ENCODE results near the gene PSMB5. TPM values are rescaled to one million over a fixed set of nuclear protein-coding genes. Genes with fewer than 3 reads are reported as not detected.

PSMB5 gene
- total and polyA plus RNA-seq, 4 donors, result 74.0 to 152 (median 95.4) TPM

- 17% methylated on average over 6 of the region's 6 CpGs for WGBS
- H3K27me3 ChIP-seq (ENCODE audit: control insufficient read depth in 4 of 4, insufficient read depth in 4 of 4, low read length in 3 of 4), result no peaks in the 10 kb centered on the region
- no peak for DNase-seq (ENCODE audit: low spot score)
- peak overlapping the region; percentile 59 to 64 for H3K9ac ChIP-seq (ENCODE audit: low read depth in 1 of 2, low read length in 2 of 2)
- peak overlapping the region; percentile 21 to 33 (median 24) for H3K4me3 ChIP-seq (ENCODE audit: low read depth in 1 of 3, low read length in 3 of 3)
- TF ChIP-seq NR2F2 (IDR thresholded peaks at IDR 0.05), result peak; percentile 54
- peak; percentile 11 to 26 for TF ChIP-seq RAD21 (IDR thresholded peaks at IDR 0.05)
- TF ChIP-seq JUND (IDR thresholded peaks at IDR 0.05), result peak; percentile 89
- peak; percentile 95 for TF ChIP-seq HNF4G (IDR thresholded peaks at IDR 0.05)
- TF ChIP-seq EGR1 (IDR thresholded peaks at IDR 0.05; ENCODE audit: low read depth in 2 of 2), result peak in 1 of 2 donors; percentile 65
- TF ChIP-seq ZBTB33 (IDR thresholded peaks at IDR 0.05), result peak; percentile 70
- peak; percentile 2 for TF ChIP-seq TAF1 (conservative IDR thresholded peaks at IDR 0.05)
- peak; percentile 90 for TF ChIP-seq ATF3 (IDR thresholded peaks at IDR 0.05)
- peak; percentile 95 to 97 for TF ChIP-seq HNF4A (conservative IDR thresholded peaks at IDR 0.05)
- peak; percentile 86 for TF ChIP-seq MAX (IDR thresholded peaks at IDR 0.05)
- peak; percentile 60 for TF ChIP-seq YY1 (IDR thresholded peaks at IDR 0.05)
- no peak for TF ChIP-seq GABPA (IDR thresholded peaks at IDR 0.05 in 1 of 2, conservative IDR thresholded peaks at IDR 0.05 in 1 of 2)
- TF ChIP-seq RXRA (IDR thresholded peaks at IDR 0.05), result peak; percentile 98 to 99
- TF ChIP-seq CTCF (IDR thresholded peaks at IDR 0.05; ENCODE audit: low read depth, low read length, missing input control), result no peak
- peak; percentile 51 for TF ChIP-seq REST (IDR thresholded peaks at IDR 0.05)
- TF ChIP-seq SP1 (IDR thresholded peaks at IDR 0.05), result peak; percentile 97
- TF ChIP-seq FOXA1 (IDR thresholded peaks at IDR 0.05), result no peak
- peak; percentile 51 for TF ChIP-seq FOXA2 (IDR thresholded peaks at IDR 0.05)
- peaks cover 16 to 78% (median 65%) of the 10 kb centered on the region in 4 donors for H3K4me1 ChIP-seq (ENCODE audit: control insufficient read depth in 4 of 4, insufficient read depth in 4 of 4, low read length in 3 of 4)
- H3K36me3 ChIP-seq (ENCODE audit: control insufficient read depth in 4 of 4, insufficient read depth in 3 of 4, low read depth in 1 of 4, low read length in 3 of 4), result peaks cover 0 to 9% (median 2%) of the 10 kb centered on the region in 4 donors
- H3K9me3 ChIP-seq (ENCODE audit: control insufficient read depth in 4 of 4, low read length in 3 of 4), result no peaks in the 10 kb centered on the region
- peak overlapping the region; percentile 84 to 85 for H3K27ac ChIP-seq (ENCODE audit: low read depth in 1 of 2, low read length in 2 of 2)
Measured at GRCh38 chr14:22976620-22977433, 57.9 kb downstream of the PSMB5 start.

Other genes with a start within 250 kb of the PSMB5 start
- gene SLC7A7, start 219.5 kb downstream of the PSMB5 start, total RNA-seq, result 10 to 100 TPM in 1 of 2 donors, 1 to 10 TPM in 1; 9.2 to 14.3 TPM
- 1 to 10 TPM; 2.8 to 8.3 TPM for gene SLC7A7, start 219.5 kb downstream of the PSMB5 start, polyA plus RNA-seq
- gene MRPL52, start 205.0 kb downstream of the PSMB5 start, total RNA-seq, result 10 to 100 TPM in 1 of 2 donors, 1 to 10 TPM in 1; 9.1 to 19.1 TPM
- gene MRPL52, start 205.0 kb downstream of the PSMB5 start, polyA plus RNA-seq, result 100 to 1,000 TPM in 1 of 2 donors, 10 to 100 TPM in 1; 54.1 to 142 TPM
- 1 to 10 TPM; 7.6 to 8.4 TPM for gene MMP14, start 198.3 kb downstream of the PSMB5 start, total RNA-seq
- 10 to 100 TPM in 1 of 2 donors, under 1 TPM in 1; 0.86 to 10.6 TPM for gene MMP14, start 198.3 kb downstream of the PSMB5 start, polyA plus RNA-seq
- gene LRP10, start 163.2 kb downstream of the PSMB5 start, total RNA-seq, result 10 to 100 TPM; 30.0 to 32.6 TPM
- 10 to 100 TPM; 19.5 to 61.7 TPM for gene LRP10, start 163.2 kb downstream of the PSMB5 start, polyA plus RNA-seq
- under 1 TPM; 0.08 to 0.14 TPM for gene REM2, start 151.7 kb downstream of the PSMB5 start, total RNA-seq
- under 1 TPM in 1 of 2 donors, not detected in 1; 0.11 TPM for gene REM2, start 151.7 kb downstream of the PSMB5 start, polyA plus RNA-seq
- gene RBM23, start 115.8 kb downstream of the PSMB5 start, total RNA-seq, result 100 to 1,000 TPM in 1 of 2 donors, 10 to 100 TPM in 1; 36.7 to 242 TPM
- gene RBM23, start 115.8 kb downstream of the PSMB5 start, polyA plus RNA-seq, result 10 to 100 TPM; 22.3 to 26.0 TPM
- 10 to 100 TPM; 26.2 to 27.5 TPM for gene PRMT5, start 105.5 kb downstream of the PSMB5 start, total RNA-seq
- 10 to 100 TPM; 14.1 to 28.2 TPM for gene PRMT5, start 105.5 kb downstream of the PSMB5 start, polyA plus RNA-seq
- 10 to 100 TPM; 11.9 to 32.8 TPM for gene HAUS4, start 77.8 kb downstream of the PSMB5 start, total RNA-seq
- gene HAUS4, start 77.8 kb downstream of the PSMB5 start, polyA plus RNA-seq, result 1 to 10 TPM; 5.8 to 7.9 TPM
- gene AJUBA, start 52.3 kb downstream of the PSMB5 start, total RNA-seq, result 10 to 100 TPM; 15.9 to 34.9 TPM
- gene AJUBA, start 52.3 kb downstream of the PSMB5 start, polyA plus RNA-seq, result 10 to 100 TPM; 15.5 to 23.4 TPM
- 1 to 10 TPM; 3.8 to 7.1 TPM for gene C14orf93, start 24.8 kb downstream of the PSMB5 start, total RNA-seq
- gene C14orf93, start 24.8 kb downstream of the PSMB5 start, polyA plus RNA-seq, result 1 to 10 TPM; 2.1 to 3.0 TPM
- gene PSMB11, start 7.3 kb upstream of the PSMB5 start, total RNA-seq, result not detected
- gene PSMB11, start 7.3 kb upstream of the PSMB5 start, polyA plus RNA-seq, result not detected
- under 1 TPM; 0.23 to 0.50 TPM for gene CDH24, start 22.6 kb upstream of the PSMB5 start, total RNA-seq
- under 1 TPM in 1 of 2 donors, not detected in 1; 0.38 TPM for gene CDH24, start 22.6 kb upstream of the PSMB5 start, polyA plus RNA-seq
- 10 to 100 TPM; 49.3 to 50.6 TPM for gene ACIN1, start 60.2 kb upstream of the PSMB5 start, total RNA-seq
- 10 to 100 TPM in 1 of 2 donors, 1 to 10 TPM in 1; 8.1 to 24.9 TPM for gene ACIN1, start 60.2 kb upstream of the PSMB5 start, polyA plus RNA-seq
- gene C14orf119, start 60.6 kb upstream of the PSMB5 start, total RNA-seq, result 10 to 100 TPM in 1 of 2 donors, 1 to 10 TPM in 1; 9.0 to 16.1 TPM
- gene C14orf119, start 60.6 kb upstream of the PSMB5 start, polyA plus RNA-seq, result 10 to 100 TPM; 19.3 to 27.1 TPM
- gene CIROP, start 70.1 kb upstream of the PSMB5 start, total RNA-seq, result not detected
- gene CIROP, start 70.1 kb upstream of the PSMB5 start, polyA plus RNA-seq, result not detected
- 1 to 10 TPM in 1 of 2 donors, under 1 TPM in 1; 0.08 to 4.4 TPM for gene CEBPE, start 84.4 kb upstream of the PSMB5 start, total RNA-seq
- under 1 TPM in 1 of 2 donors, not detected in 1; 0.16 TPM for gene CEBPE, start 84.4 kb upstream of the PSMB5 start, polyA plus RNA-seq
- 1 to 10 TPM; 4.5 to 9.8 TPM for gene SLC7A8, start 148.8 kb upstream of the PSMB5 start, total RNA-seq
- 1 to 10 TPM; 2.6 to 6.2 TPM for gene SLC7A8, start 148.8 kb upstream of the PSMB5 start, polyA plus RNA-seq
- gene RNF212B, start 203.0 kb upstream of the PSMB5 start, total RNA-seq, result under 1 TPM; 0.17 to 0.51 TPM
- under 1 TPM in 1 of 2 donors, not detected in 1; 0.06 TPM for gene RNF212B, start 203.0 kb upstream of the PSMB5 start, polyA plus RNA-seq